ENCODE results near the gene DNAJC17.
A peak's percentile ranks its signal among the peaks of the same experiment; 100 is the strongest.

DNAJC17 gene

GRCh38 chr15:40785814-40786213, 21.5 kb downstream of the DNAJC17 start:
- no peak for TF ChIP-seq CTCF (IDR thresholded peaks at IDR 0.05; ENCODE audit: insufficient read depth, low read length, poor library complexity, severe bottlenecking)
- TF ChIP-seq EZH2phosphoT487 (conservative IDR thresholded peaks at IDR 0.05; ENCODE audit: low read length) = no peak
- no peaks in the 10 kb centered on the region for H3K36me3 ChIP-seq (ENCODE audit: low read length)
- no peak overlapping the region for H3K9ac ChIP-seq (ENCODE audit: low read length)
- no peak overlapping the region for H3K4me2 ChIP-seq (ENCODE audit: low read depth, low read length, poor library complexity, severe bottlenecking)
- H3K27ac ChIP-seq (ENCODE audit: low read depth, low read length) = no peak overlapping the region
- H2AFZ ChIP-seq (ENCODE audit: low read depth, low read length, severe bottlenecking) = no peak overlapping the region
- H3F3A ChIP-seq (ENCODE audit: insufficient read depth) = peaks cover 3% of the 10 kb centered on the region; the same call in 1 of the 2 replicates
- no peaks in the 10 kb centered on the region for H3K9me2 ChIP-seq (replicated peaks; ENCODE audit: insufficient read depth, low read length)
- peaks cover 28% of the 10 kb centered on the region for H3K79me2 ChIP-seq (ENCODE audit: insufficient read depth, low read length)
- H3K4me3 ChIP-seq (ENCODE audit: insufficient read depth, low read length, poor library complexity, severe bottlenecking) = no peak overlapping the region
- no peaks in the 10 kb centered on the region for H3K9me3 ChIP-seq (ENCODE audit: insufficient read depth, low read length)
- H4K20me1 ChIP-seq (ENCODE audit: low read depth, low read length) = no peaks in the 10 kb centered on the region
- no peaks in the 10 kb centered on the region for H3K27me3 ChIP-seq (ENCODE audit: low read length)

GRCh38 chr15:40785164-40785563, 22.1 kb downstream of the DNAJC17 start:
- H3K27me3 ChIP-seq (ENCODE audit: low read length) = no peaks in the 10 kb centered on the region
- no peaks in the 10 kb centered on the region for H3K9me2 ChIP-seq (replicated peaks; ENCODE audit: insufficient read depth, low read length)
- TF ChIP-seq EZH2phosphoT487 (conservative IDR thresholded peaks at IDR 0.05; ENCODE audit: low read length) (no peak), CTCF (IDR thresholded peaks at IDR 0.05; ENCODE audit: insufficient read depth, low read length, poor library complexity, severe bottlenecking) (no peak)
- H3K4me2 ChIP-seq (ENCODE audit: low read depth, low read length, poor library complexity, severe bottlenecking) = no peak overlapping the region
- H3K79me2 ChIP-seq (ENCODE audit: insufficient read depth, low read length) = peaks cover 24% of the 10 kb centered on the region; the same call in 1 of the 2 replicates
- H2AFZ ChIP-seq (ENCODE audit: low read depth, low read length, severe bottlenecking) = no peak overlapping the region
- no peak overlapping the region for H3K4me3 ChIP-seq (ENCODE audit: insufficient read depth, low read length, poor library complexity, severe bottlenecking)
- no peak overlapping the region for H3K9ac ChIP-seq (ENCODE audit: low read length)
- no peaks in the 10 kb centered on the region for H3K9me3 ChIP-seq (ENCODE audit: insufficient read depth, low read length)
- no peaks in the 10 kb centered on the region for H4K20me1 ChIP-seq (ENCODE audit: low read depth, low read length)
- H3K36me3 ChIP-seq (ENCODE audit: low read length) = no peaks in the 10 kb centered on the region
- peaks cover 3% of the 10 kb centered on the region; the same call in 1 of the 2 replicates for H3F3A ChIP-seq (ENCODE audit: insufficient read depth)
- H3K27ac ChIP-seq (ENCODE audit: low read depth, low read length) = no peak overlapping the region

GRCh38 chr15:40782609-40783227, 24.6 kb downstream of the DNAJC17 start:
- no peaks in the 10 kb centered on the region for H3K36me3 ChIP-seq (ENCODE audit: low read length)

More at GRCh38 chr15:40782609-40783227, 24.6 kb downstream of the DNAJC17 start:
- Histone ChIP-seq H3K9me2 (replicated peaks; ENCODE audit: insufficient read depth, low read length) (no peaks in the 10 kb centered on the region), H4K20me1 (ENCODE audit: low read depth, low read length) (no peaks in the 10 kb centered on the region), H3K9ac (ENCODE audit: low read length) (no peak overlapping the region), H3K9me3 (ENCODE audit: insufficient read depth, low read length) (no peaks in the 10 kb centered on the region), H3F3A (ENCODE audit: insufficient read depth) (peaks cover 3% of the 10 kb centered on the region; the same call in 1 of the 2 replicates), H3K4me3 (ENCODE audit: insufficient read depth, low read length, poor library complexity, severe bottlenecking) (no peak overlapping the region), H3K27ac (ENCODE audit: low read depth, low read length) (peak overlapping the region; percentile 4; the same call in 1 of the 2 replicates), H3K4me2 (ENCODE audit: low read depth, low read length, poor library complexity, severe bottlenecking) (no peak overlapping the region), H3K79me2 (ENCODE audit: insufficient read depth, low read length) (peaks cover 17% of the 10 kb centered on the region; the same call in 1 of the 2 replicates), H2AFZ (ENCODE audit: low read depth, low read length, severe bottlenecking) (no peak overlapping the region), H3K27me3 (ENCODE audit: low read length) (no peaks in the 10 kb centered on the region)
- TF ChIP-seq EZH2phosphoT487 (conservative IDR thresholded peaks at IDR 0.05; ENCODE audit: low read length) = no peak
- peak; percentile 78 for TF ChIP-seq CTCF (IDR thresholded peaks at IDR 0.05; ENCODE audit: insufficient read depth, low read length, poor library complexity, severe bottlenecking)
